HepG2 (cell line): Measurements from ENCODE around the gene AP2S1. TPM values are rescaled to one million over a fixed set of nuclear protein-coding genes. Genes with fewer than 3 reads are reported as not detected.

Source experiments
- CREM ChIP-seq, 2 experiments: sonication (generic) in 1 of 2; formaldehyde crosslinking in 1 of 2; IDR thresholded peaks; 2 replicates each; pipeline versions ENCODE4 v1.4.0 to v1.6.1; 2016 to 2020; ENCODE audit warnings: antibody characterized with exemption in 1 of 2, mild to moderate bottlenecking in 1 of 2, missing genetic modification reagents in 1 of 2
- ISL2 ChIP-seq: sonication (generic); formaldehyde crosslinking; IDR thresholded peaks from 2 replicates; pipeline ENCODE4 v1.5.0; 2020; ENCODE audit warnings: missing genetic modification reagents
- KAT2B ChIP-seq: fragments of 150-350 bp; IDR thresholded peaks from 2 replicates; pipeline ENCODE4 v1.6.1; 2014; ENCODE audit warnings: low read depth, low read length, borderline replicate concordance
- NKX3-1 ChIP-seq: sonication (generic); formaldehyde crosslinking; IDR thresholded peaks from 2 replicates; pipeline ENCODE4 v1.5.0; 2020; ENCODE audit warnings: missing genetic modification reagents
- SOX6 ChIP-seq, 2 experiments: fragments of 450-650 bp in 1 of 2; sonication (generic) in 1 of 2; formaldehyde crosslinking in 1 of 2; IDR thresholded peaks; 2 replicates each; pipeline versions ENCODE4 v1.4.0 to v1.6.1; 2017 to 2020; ENCODE audit warnings: antibody characterized with exemption in 1 of 2, mild to moderate bottlenecking in 1 of 2, missing genetic modification reagents in 1 of 2
- TCF7L2 ChIP-seq: IDR thresholded peaks from 2 replicates; pipeline ENCODE4 v1.6.1; 2011; ENCODE audit warnings: mild to moderate bottlenecking, low read depth, low read length, moderate library complexity
- TFDP2 ChIP-seq: sonication (generic); formaldehyde crosslinking; IDR thresholded peaks from 2 replicates; pipeline ENCODE4 v1.4.0; 2020; ENCODE audit warnings: missing genetic modification reagents
- THYN1 ChIP-seq: sonication (generic); formaldehyde crosslinking; IDR thresholded peaks from 2 replicates; pipeline ENCODE4 v1.8.1; 2023; ENCODE audit warnings: low read depth, mild to moderate bottlenecking, moderate library complexity, missing genetic modification reagents, borderline replicate concordance
- TRIM24 ChIP-seq: sonication (generic); formaldehyde crosslinking; IDR thresholded peaks from 2 replicates; pipeline ENCODE4 v1.8.0; 2022; ENCODE audit warnings: mild to moderate bottlenecking, missing genetic modification reagents
- U2AF2 ChIP-seq: fragments of 200-400 bp; formaldehyde crosslinking; IDR thresholded peaks from 2 replicates; pipeline ENCODE4 v1.6.1; 2017; ENCODE audit warnings: low read depth, mild to moderate bottlenecking, low read length
- ZBTB14 ChIP-seq: sonication (generic); formaldehyde crosslinking; IDR thresholded peaks from 2 replicates; pipeline ENCODE4 v1.4.0; 2020; ENCODE audit warnings: missing genetic modification reagents
- ZBTB42 ChIP-seq: sonication (generic); formaldehyde crosslinking; IDR thresholded peaks from 2 replicates; pipeline ENCODE4 v1.5.0; 2020; ENCODE audit warnings: mild to moderate bottlenecking, missing genetic modification reagents
- ZBTB44 ChIP-seq: sonication (generic); formaldehyde crosslinking; IDR thresholded peaks from 2 replicates; pipeline ENCODE4 v1.4.0; 2020; ENCODE audit warnings: missing genetic modification reagents
- ZFP36 ChIP-seq: fragments of 150-350 bp; IDR thresholded peaks from 2 replicates; pipeline ENCODE4 v1.6.1; 2018; ENCODE audit warnings: borderline replicate concordance, low read length, low read depth; ENCODE audit not compliant: partially characterized antibody
- ZFP41 ChIP-seq: sonication (generic); formaldehyde crosslinking; IDR thresholded peaks from 2 replicates; pipeline ENCODE4 v1.4.0; 2020; ENCODE audit warnings: mild to moderate bottlenecking, missing genetic modification reagents, borderline replicate concordance
- ZKSCAN5 ChIP-seq: sonication (generic); formaldehyde crosslinking; IDR thresholded peaks from 2 replicates; pipeline ENCODE4 v1.5.1; 2020; ENCODE audit warnings: mild to moderate bottlenecking, missing genetic modification reagents
- ZNF142 ChIP-seq: sonication (generic); formaldehyde crosslinking; IDR thresholded peaks from 2 replicates; pipeline ENCODE4 v1.4.0; 2020; ENCODE audit warnings: missing genetic modification reagents
- ZNF460 ChIP-seq: sonication (generic); formaldehyde crosslinking; IDR thresholded peaks from 2 replicates; pipeline ENCODE4 v1.5.1; 2020; ENCODE audit warnings: missing genetic modification reagents, mild to moderate bottlenecking, borderline replicate concordance
- ZNF530 ChIP-seq: sonication (generic); formaldehyde crosslinking; IDR thresholded peaks from 2 replicates; pipeline ENCODE4 v1.5.0; 2020; ENCODE audit warnings: low read depth, mild to moderate bottlenecking, missing genetic modification reagents
- polyA plus RNA-seq, 8 experiments: library from polyadenylated mRNA; depleted of rRNA in 3 of 8; stranded (reverse) in 7 of 8; unstranded in 1 of 8; fragments of >200 nt; fragmentation: Illumina TruSeq in 4 of 8; extraction: Trizol in 4 of 8; gene quantifications; 2 replicates each; pipeline versions ENCODE4 v1.2.1 to v1.2.3, GENCODE V29; 2011 to 2016; ENCODE audit warnings: low read depth in 4 of 8, missing spikeins in 1 of 8, mixed read lengths in 1 of 8; ENCODE audit not compliant: insufficient read depth in 1 of 8
- total RNA-seq, 5 experiments: library from RNA; depleted of rRNA; stranded (reverse); fragments of >200 nt; fragmentation: Illumina TruSeq; extraction: Trizol; gene quantifications; 2 replicates each; pipeline ENCODE4 v1.2.3, GENCODE V29; 2016; ENCODE audit warnings: low read depth in 1 of 5

AP2S1 gene
- total and polyA plus RNA-seq, 2 of the 13 experiments (the other 11 are each of a cell fraction or from before 2014, with no cell fraction given): 45.2 to 86.1 TPM

GRCh38 chr19:46890423-46891170, 40.0 kb upstream of the AP2S1 start (continued):
- TF ChIP-seq SOX6 (IDR thresholded peaks at IDR 0.05): no peak
- peak; percentile 82 for TF ChIP-seq SOX6 (CRISPR knock-in tag; IDR thresholded peaks at IDR 0.05)
- TF ChIP-seq ZNF142 (CRISPR knock-in tag): no peak
- no peak for TF ChIP-seq U2AF2
- no peak for TF ChIP-seq THYN1 (CRISPR knock-in tag)
- TF ChIP-seq TFDP2 (CRISPR knock-in tag): no peak
- TF ChIP-seq ZKSCAN5 (CRISPR knock-in tag): no peak
- TF ChIP-seq ZBTB14 (CRISPR knock-in tag): no peak
- TF ChIP-seq ISL2: peak; percentile 62; the same call in 1 of the 2 replicates
- TF ChIP-seq CREM (IDR thresholded peaks at IDR 0.05): peak; percentile 72; the same call in 1 of the 2 replicates
- TF ChIP-seq CREM (CRISPR knock-in tag; IDR thresholded peaks at IDR 0.05): no peak
- no peak for TF ChIP-seq ZFP36
- TF ChIP-seq ZNF530: no peak
- no peak for TF ChIP-seq NKX3-1 (CRISPR knock-in tag)
- TF ChIP-seq ZFP41 (CRISPR knock-in tag): no peak
- no peak for TF ChIP-seq TCF7L2
- TF ChIP-seq ZBTB44 (CRISPR knock-in tag): no peak
- no peak for TF ChIP-seq TRIM24 (CRISPR knock-in tag)
- no peak; the same call in 1 of the 2 replicates for TF ChIP-seq ZNF460 (CRISPR knock-in tag)
- no peak for TF ChIP-seq ZBTB42 (CRISPR knock-in tag)
- no peak for TF ChIP-seq KAT2B
